ENCODE results near the gene HNRNPH2. TPM values are rescaled to one million over a fixed set of nuclear protein-coding genes. Genes with fewer than 3 reads are reported as not detected.

The HNRNPH2 gene
- total RNA-seq, 1 donor = 66.2 TPM

DNA sequence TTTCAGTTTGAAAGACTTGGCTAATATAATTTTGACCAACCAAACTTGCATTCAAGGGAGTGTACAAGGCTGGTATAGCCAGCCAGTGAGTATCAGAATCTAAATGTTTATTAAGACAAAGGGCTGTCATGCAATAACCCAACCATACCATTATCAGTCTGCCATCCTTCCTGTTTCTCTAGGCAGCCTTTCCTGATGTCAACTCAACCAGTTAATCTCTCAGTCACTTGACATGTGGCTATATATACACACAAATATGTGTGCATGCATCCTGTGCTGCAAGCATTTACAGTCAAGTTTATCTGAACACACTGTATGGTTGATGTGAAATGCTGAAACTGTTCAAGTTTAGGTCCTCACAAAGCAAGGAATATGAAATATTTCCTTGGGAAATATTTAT is 39.2 kb upstream of the HNRNPH2 start:
- DNase-seq (ENCODE audit: low read depth) = no peak
- TF ChIP-seq, protein P1, sequence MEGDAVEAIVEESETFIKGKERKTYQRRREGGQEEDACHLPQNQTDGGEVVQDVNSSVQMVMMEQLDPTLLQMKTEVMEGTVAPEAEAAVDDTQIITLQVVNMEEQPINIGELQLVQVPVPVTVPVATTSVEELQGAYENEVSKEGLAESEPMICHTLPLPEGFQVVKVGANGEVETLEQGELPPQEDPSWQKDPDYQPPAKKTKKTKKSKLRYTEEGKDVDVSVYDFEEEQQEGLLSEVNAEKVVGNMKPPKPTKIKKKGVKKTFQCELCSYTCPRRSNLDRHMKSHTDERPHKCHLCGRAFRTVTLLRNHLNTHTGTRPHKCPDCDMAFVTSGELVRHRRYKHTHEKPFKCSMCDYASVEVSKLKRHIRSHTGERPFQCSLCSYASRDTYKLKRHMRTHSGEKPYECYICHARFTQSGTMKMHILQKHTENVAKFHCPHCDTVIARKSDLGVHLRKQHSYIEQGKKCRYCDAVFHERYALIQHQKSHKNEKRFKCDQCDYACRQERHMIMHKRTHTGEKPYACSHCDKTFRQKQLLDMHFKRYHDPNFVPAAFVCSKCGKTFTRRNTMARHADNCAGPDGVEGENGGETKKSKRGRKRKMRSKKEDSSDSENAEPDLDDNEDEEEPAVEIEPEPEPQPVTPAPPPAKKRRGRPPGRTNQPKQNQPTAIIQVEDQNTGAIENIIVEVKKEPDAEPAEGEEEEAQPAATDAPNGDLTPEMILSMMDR (IDR thresholded peaks at IDR 0.05; ENCODE audit: insufficient read depth, low read length) = no peak
- H3K4me3 ChIP-seq (ENCODE audit: low read depth, low read length) = no peak overlapping the region

- TF ChIP-seq, protein P1 (IDR thresholded peaks at IDR 0.05; ENCODE audit: insufficient read depth, low read length) = no peak
- DNase-seq (ENCODE audit: low read depth) = no peak
- H3K4me3 ChIP-seq (ENCODE audit: low read depth, low read length) = no peak overlapping the region
These were observed 38.3 kb upstream of the HNRNPH2 start for GRCh38 chrX:101369687-101370086.

GRCh38 chrX:101370888-101371504 is 37.0 kb upstream of the HNRNPH2 start:
- TF ChIP-seq, protein P1 (IDR thresholded peaks at IDR 0.05; ENCODE audit: insufficient read depth, low read length) = no peak
- H3K4me3 ChIP-seq (ENCODE audit: low read depth, low read length) = no peak overlapping the region
- no peak for DNase-seq (ENCODE audit: low read depth)

DNA sequence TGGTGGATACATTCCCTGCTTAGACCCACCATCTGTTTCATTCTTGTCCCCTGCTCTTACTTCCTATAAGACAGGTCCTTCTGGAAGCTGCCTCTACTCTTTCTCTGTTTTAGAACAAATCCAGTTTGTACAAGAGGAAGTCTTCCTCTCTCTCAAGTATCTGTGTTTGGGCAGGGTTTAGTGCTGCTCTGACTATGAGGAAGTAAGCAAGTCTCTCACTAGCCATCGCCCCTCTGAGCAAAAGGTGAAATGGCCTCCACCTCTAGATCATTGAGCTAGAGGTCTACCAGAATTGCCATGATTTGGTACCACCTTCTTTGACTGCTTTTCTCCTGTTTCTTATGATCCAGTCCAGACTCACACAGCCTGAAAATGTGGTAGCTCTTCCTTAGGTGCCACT is 30.5 kb upstream of the HNRNPH2 start:
- TF ChIP-seq, protein P1 (IDR thresholded peaks at IDR 0.05; ENCODE audit: insufficient read depth, low read length) = no peak
- H3K4me3 ChIP-seq (ENCODE audit: low read depth, low read length) = no peak overlapping the region
- DNase-seq (ENCODE audit: low read depth) = no peak

DNA sequence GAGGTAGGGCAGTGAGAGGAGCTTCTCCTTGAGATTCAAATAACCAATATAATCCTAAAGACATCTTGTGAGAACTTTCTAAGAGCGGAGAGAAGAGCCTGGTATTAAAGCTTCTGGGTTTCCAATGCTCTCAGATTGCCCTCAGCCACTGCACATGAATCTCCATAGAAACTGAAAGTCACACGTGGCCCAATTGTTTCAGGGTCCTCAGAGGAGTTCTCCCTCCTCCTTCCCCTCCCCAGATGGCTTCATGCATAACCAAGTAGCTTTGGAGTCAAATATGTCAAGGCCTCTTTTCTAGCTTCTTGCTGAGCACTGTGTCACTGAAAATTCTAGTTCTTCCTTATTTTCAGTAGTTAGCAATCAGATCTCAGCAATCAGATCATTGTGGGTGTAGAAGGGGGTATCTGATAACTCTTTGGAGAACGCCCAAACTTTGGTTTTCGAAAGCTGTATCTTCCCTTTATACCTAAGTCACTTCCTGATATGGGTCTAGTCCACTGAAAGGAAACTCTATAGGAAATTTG is 24.3 kb upstream of the HNRNPH2 start:
- DNase-seq (ENCODE audit: low read depth) = no peak
- TF ChIP-seq, protein P1 (IDR thresholded peaks at IDR 0.05; ENCODE audit: insufficient read depth, low read length) = no peak
- no peak overlapping the region for H3K4me3 ChIP-seq (ENCODE audit: low read depth, low read length)

GRCh38 chrX:101385026-101385684 is 22.9 kb upstream of the HNRNPH2 start:
- DNase-seq (ENCODE audit: low read depth) = no peak
- H3K4me3 ChIP-seq (ENCODE audit: low read depth, low read length) = no peak overlapping the region
- TF ChIP-seq, protein P1 (IDR thresholded peaks at IDR 0.05; ENCODE audit: insufficient read depth, low read length) = no peak

Measured in fibroblast of the aortic adventitia (primary cell).